Measurements from ENCODE around the gene ITGAD.
"Not testable (repeated sequence)": the region's sequence is repeated elsewhere in the genome, so short reads cannot be mapped to it uniquely, and the experiment has no call there.

ITGAD gene

GRCh38 chr16:31428279-31428597 lies 35.1 kb downstream of the ITGAD start, which contains the start of gene COX6A2:
COX6A2 (minus strand) TSS chr16:31428360; CDS start chr16:31428325, 35 bp downstream.
- in situ Hi-C loops (cut with HindIII; ENCODE audit: low sequenced_read_pairs), result no loop called here

- in situ Hi-C loops (cut with HindIII; ENCODE audit: low sequenced_read_pairs), result no loop called here
These were observed 35.6 kb downstream of the ITGAD start for GRCh38 chr16:31428638-31429247.

- in situ Hi-C loops (cut with HindIII; ENCODE audit: low sequenced_read_pairs), result no loop called here
These were observed 36.2 kb downstream of the ITGAD start for GRCh38 chr16:31429314-31429713.

GRCh38 chr16:31429796-31430195 lies 36.7 kb downstream of the ITGAD start:
- in situ Hi-C loops (cut with HindIII; ENCODE audit: low sequenced_read_pairs), result no loop called here

GRCh38 chr16:31430380-31431052 lies 37.4 kb downstream of the ITGAD start:
- in situ Hi-C loops (cut with HindIII; ENCODE audit: low sequenced_read_pairs), result no loop called here

- in situ Hi-C loops (cut with HindIII; ENCODE audit: low sequenced_read_pairs), result no loop called here
These were observed 42.4 kb downstream of the ITGAD start for GRCh38 chr16:31435341-31436220.

GRCh38 chr16:31436221-31437045 lies 43.3 kb downstream of the ITGAD start:
- in situ Hi-C loops (cut with HindIII; ENCODE audit: low sequenced_read_pairs), result no loop called here

- in situ Hi-C loops (cut with HindIII; ENCODE audit: low sequenced_read_pairs), result no loop called here
These were observed 45.3 kb downstream of the ITGAD start for GRCh38 chr16:31438414-31438813.

GRCh38 chr16:31439023-31439422 lies 45.9 kb downstream of the ITGAD start:
- in situ Hi-C loops (cut with HindIII; ENCODE audit: low sequenced_read_pairs), result not testable (repeated sequence)

GRCh38 chr16:31439519-31439918 lies 46.4 kb downstream of the ITGAD start:
- in situ Hi-C loops (cut with HindIII; ENCODE audit: low sequenced_read_pairs), result no loop called here

GRCh38 chr16:31440516-31441184 lies 47.5 kb downstream of the ITGAD start:
- in situ Hi-C loops (cut with HindIII; ENCODE audit: low sequenced_read_pairs), result no loop called here

- in situ Hi-C loops (cut with HindIII; ENCODE audit: low sequenced_read_pairs), result no loop called here
These were observed 48.8 kb downstream of the ITGAD start for GRCh38 chr16:31441956-31442355.

GRCh38 chr16:31445931-31446330 lies 52.8 kb downstream of the ITGAD start:
- in situ Hi-C loops (cut with HindIII; ENCODE audit: low sequenced_read_pairs), result not testable (repeated sequence)

- in situ Hi-C loops (cut with HindIII; ENCODE audit: low sequenced_read_pairs), result loop anchor here (25.0 kb wide), 2 partner anchors 389 to 514 kb away; partner anchors contain the start of genes ORAI3, ZNF646 and ZNF668
These were observed 58.1 kb downstream of the ITGAD start for GRCh38 chr16:31451201-31451600.

- in situ Hi-C loops (cut with HindIII; ENCODE audit: low sequenced_read_pairs), result loop anchor here (25.0 kb wide), 2 partner anchors 390 to 515 kb away; partner anchors contain the start of genes ORAI3, ZNF646 and ZNF668
These were observed 58.7 kb downstream of the ITGAD start for GRCh38 chr16:31451681-31452351.

GRCh38 chr16:31452631-31453106 lies 59.5 kb downstream of the ITGAD start:
- in situ Hi-C loops (cut with HindIII; ENCODE audit: low sequenced_read_pairs), result loop anchor here (25.0 kb wide), 2 partner anchors 390 to 515 kb away; partner anchors contain the start of genes ORAI3, ZNF646 and ZNF668

- in situ Hi-C loops (cut with HindIII; ENCODE audit: low sequenced_read_pairs), result loop anchor here (25.0 kb wide), 2 partner anchors 391 to 516 kb away; partner anchors contain the start of genes ORAI3, ZNF646 and ZNF668
These were observed 60.4 kb downstream of the ITGAD start for GRCh38 chr16:31453255-31454204.

All from endothelial cell of hepatic sinusoid (primary cell).